Activated T-cell treated with anti-CD3 and anti-CD28 coated beads, Interleukin-2, amount 50 U/mL, for 24 hours (primary cell): ENCODE measurements around the gene LAYN.

ENCODE experiments used
- DNase-seq: peaks from one replicate; pipeline ENCODE4 v3.0.0-alpha.2; 2020
- H3K27ac Mint-ChIP-seq: 2 replicates; pipeline ENCODE4 v1.8.0; 2020; ENCODE audit warnings: mild to moderate bottlenecking, mixed read lengths
- H3K27me3 Mint-ChIP-seq: 2 replicates; pipeline ENCODE4 v1.8.0; 2020; ENCODE audit warnings: mixed read lengths
- H3K36me3 Mint-ChIP-seq: 2 replicates; pipeline ENCODE4 v1.8.0; 2020; ENCODE audit warnings: low read depth, mixed read lengths
- H3K4me1 Mint-ChIP-seq: 2 replicates; pipeline ENCODE4 v1.8.0; 2020; ENCODE audit warnings: low read depth, mixed read lengths
- H3K4me3 Mint-ChIP-seq: 2 replicates; pipeline ENCODE4 v1.8.0; 2020; ENCODE audit warnings: mild to moderate bottlenecking, moderate library complexity, mixed read lengths
- H3K9me3 Mint-ChIP-seq: 2 replicates; pipeline ENCODE4 v1.8.0; 2020; ENCODE audit warnings: mixed read lengths

Gene LAYN

GRCh38 chr11:111585371-111585770 lies 44.9 kb downstream of the LAYN start:
- no peak overlapping the region for H3K4me3 Mint-ChIP-seq
- DNase-seq = no peak
- no peaks in the 10 kb centered on the region for H3K27me3 Mint-ChIP-seq
- H3K36me3 Mint-ChIP-seq = no peaks in the 10 kb centered on the region
- H3K4me1 Mint-ChIP-seq = peaks cover 3% of the 10 kb centered on the region
- no peak overlapping the region for H3K27ac Mint-ChIP-seq
- H3K9me3 Mint-ChIP-seq = no peaks in the 10 kb centered on the region

DNA sequence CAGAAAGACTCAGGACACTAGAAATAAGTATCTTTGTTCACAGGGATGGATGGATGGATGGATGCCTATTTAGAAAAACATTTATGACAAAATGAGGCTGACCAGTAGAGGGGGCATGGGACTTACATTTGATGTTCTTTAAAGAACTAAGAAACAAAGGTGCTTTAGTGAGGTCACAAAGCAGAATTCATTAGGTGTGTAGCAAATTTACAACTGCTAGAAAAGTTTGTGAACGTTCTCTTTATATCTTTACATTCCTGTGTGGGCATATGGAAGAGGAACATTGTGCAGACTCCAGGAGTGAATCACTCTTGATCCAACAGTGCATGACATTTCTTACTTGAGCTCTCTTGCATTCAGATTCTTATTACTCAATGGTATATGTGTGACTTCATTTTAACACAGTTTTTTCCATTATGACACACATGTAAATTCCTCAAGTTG lies 45.9 kb downstream of the LAYN start:
- no peaks in the 10 kb centered on the region for H3K9me3 Mint-ChIP-seq
- no peaks in the 10 kb centered on the region for H3K27me3 Mint-ChIP-seq
- peaks cover 3% of the 10 kb centered on the region for H3K4me1 Mint-ChIP-seq
- DNase-seq = no peak
- H3K36me3 Mint-ChIP-seq = no peaks in the 10 kb centered on the region
- H3K27ac Mint-ChIP-seq = no peak overlapping the region
- H3K4me3 Mint-ChIP-seq = no peak overlapping the region

DNA sequence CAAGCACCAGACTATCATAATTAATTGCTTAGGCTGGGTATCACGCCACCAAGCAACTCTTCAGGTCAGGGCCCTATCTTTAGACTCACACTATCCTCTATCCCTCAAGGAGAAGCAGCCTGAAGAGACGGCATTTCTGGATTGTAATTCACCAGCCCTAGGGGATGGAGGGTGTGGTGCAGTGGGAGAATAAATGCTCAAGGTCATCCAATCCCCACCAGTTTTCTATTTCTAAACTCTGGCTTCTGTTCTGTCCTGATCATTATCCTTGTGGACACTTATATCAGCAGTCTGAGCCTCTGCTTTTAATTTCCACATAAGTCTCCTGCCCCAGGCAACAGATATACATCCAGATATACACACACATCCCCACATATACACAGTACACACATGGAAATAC lies 48.6 kb downstream of the LAYN start:
- H3K9me3 Mint-ChIP-seq = no peaks in the 10 kb centered on the region
- DNase-seq = no peak
- no peaks in the 10 kb centered on the region for H3K36me3 Mint-ChIP-seq
- H3K4me3 Mint-ChIP-seq = no peak overlapping the region
- H3K4me1 Mint-ChIP-seq = peaks cover 3% of the 10 kb centered on the region
- no peaks in the 10 kb centered on the region for H3K27me3 Mint-ChIP-seq
- H3K27ac Mint-ChIP-seq = no peak overlapping the region

DNA sequence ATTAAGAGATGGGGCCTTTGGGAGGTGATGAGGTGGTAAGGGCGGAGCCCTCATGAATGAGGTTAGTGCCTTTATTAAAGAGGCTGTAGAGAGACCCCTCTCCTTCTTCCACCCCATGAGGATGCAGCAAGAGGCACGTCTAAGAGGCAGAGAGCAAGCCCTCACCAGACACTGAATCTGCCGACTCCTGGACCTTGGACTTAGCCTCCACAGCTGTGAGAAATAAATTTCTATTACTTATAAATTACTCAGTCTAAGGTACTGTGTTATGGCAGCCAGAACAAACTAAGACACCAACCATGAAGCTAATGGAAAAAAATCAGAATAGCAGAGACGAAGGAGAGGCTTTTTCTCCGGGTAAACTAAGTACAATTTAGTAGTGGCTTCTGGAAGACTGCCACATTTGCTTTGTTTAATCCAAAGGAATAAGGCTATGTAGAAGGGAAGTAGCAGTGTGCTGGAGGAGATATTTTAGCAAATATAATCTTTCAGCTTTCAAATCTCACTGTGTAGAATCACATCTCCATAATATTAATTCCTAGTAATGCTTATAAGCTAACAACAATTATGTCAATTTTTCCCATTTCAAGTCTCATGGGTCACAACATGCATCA lies 49.5 kb downstream of the LAYN start:
- Mint-ChIP-seq H3K36me3 (no peaks in the 10 kb centered on the region), H3K27me3 (no peaks in the 10 kb centered on the region), H3K4me1 (peaks cover 3% of the 10 kb centered on the region), H3K4me3 (no peak overlapping the region), H3K27ac (no peak overlapping the region), H3K9me3 (no peaks in the 10 kb centered on the region)
- no peak for DNase-seq

DNA sequence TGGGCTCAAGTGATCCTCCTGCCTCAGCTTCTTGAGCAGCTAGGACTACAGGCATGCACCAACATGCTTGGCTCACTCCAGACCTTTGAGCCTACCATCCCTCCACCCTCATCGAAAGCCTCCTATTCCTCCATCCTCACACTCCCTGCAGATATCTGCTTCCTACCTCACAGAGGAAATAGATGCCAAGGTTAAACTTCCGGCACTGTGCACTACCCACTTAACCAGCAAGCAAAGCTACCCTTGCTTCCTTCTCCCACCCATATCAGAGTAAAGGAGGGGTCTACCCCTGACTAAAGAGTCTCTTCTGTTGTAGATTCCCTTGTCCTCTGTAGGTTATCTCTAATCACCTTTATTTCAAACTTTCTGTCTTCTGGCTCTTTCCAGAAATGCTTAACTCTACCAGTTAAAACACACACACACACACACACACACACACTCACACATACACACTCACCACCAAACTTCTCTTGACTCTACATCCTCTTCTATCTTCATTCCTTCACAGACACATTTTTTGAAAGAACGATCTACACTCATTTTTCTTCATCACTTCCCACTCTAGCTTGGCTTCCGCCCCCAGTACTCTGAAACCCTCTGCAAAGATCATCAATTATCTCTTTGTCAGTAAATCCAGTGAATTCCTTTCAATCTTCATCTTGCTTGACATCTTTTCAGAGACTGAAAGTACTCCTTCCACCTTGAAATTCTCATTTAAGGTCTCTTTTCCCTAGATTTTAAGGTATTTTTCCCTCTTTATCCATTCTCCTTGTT lies 50.9 kb downstream of the LAYN start:
- no peak for DNase-seq
- Mint-ChIP-seq H3K4me1 (peaks cover 2% of the 10 kb centered on the region), H3K27ac (no peak overlapping the region), H3K27me3 (peaks cover 11% of the 10 kb centered on the region), H3K9me3 (no peaks in the 10 kb centered on the region), H3K36me3 (no peaks in the 10 kb centered on the region), H3K4me3 (no peak overlapping the region)

DNA sequence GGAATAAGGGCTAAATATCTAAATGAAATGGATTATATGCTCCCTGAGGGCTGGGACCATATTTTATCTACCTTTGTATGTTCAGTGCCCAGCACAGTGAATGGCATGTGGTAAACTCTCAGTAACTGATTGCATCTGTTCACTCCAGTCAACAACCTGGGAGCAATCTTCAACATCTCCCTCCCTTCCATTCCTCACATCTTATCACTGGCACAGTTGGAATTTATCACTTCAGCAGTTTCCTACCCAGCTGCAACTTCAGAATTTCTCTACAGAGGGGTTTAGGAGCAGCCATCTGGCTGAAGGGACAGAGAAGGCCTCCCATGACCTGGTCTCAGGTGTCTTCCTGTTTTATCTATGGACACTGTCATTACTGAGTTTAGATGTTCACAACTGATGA lies 52.0 kb downstream of the LAYN start:
- peaks cover 13% of the 10 kb centered on the region for H3K27me3 Mint-ChIP-seq
- no peak overlapping the region for H3K27ac Mint-ChIP-seq
- no peaks in the 10 kb centered on the region for H3K4me1 Mint-ChIP-seq
- no peaks in the 10 kb centered on the region for H3K9me3 Mint-ChIP-seq
- no peak overlapping the region for H3K4me3 Mint-ChIP-seq
- H3K36me3 Mint-ChIP-seq = no peaks in the 10 kb centered on the region
- DNase-seq = no peak

- no peaks in the 10 kb centered on the region for H3K36me3 Mint-ChIP-seq
- no peak overlapping the region for H3K4me3 Mint-ChIP-seq
- no peak for DNase-seq
- H3K4me1 Mint-ChIP-seq = peaks cover 7% of the 10 kb centered on the region
- no peaks in the 10 kb centered on the region for H3K9me3 Mint-ChIP-seq
- H3K27ac Mint-ChIP-seq = no peak overlapping the region
- H3K27me3 Mint-ChIP-seq = peaks cover 13% of the 10 kb centered on the region
Observed at GRCh38 chr11:111596319-111596718, 55.8 kb downstream of the LAYN start.

GRCh38 chr11:111598148-111598547 lies 57.6 kb downstream of the LAYN start:
- Mint-ChIP-seq H3K4me1 (peaks cover 14% of the 10 kb centered on the region), H3K4me3 (no peak overlapping the region), H3K27ac (no peak overlapping the region), H3K36me3 (peaks cover under 1% of the 10 kb centered on the region), H3K27me3 (peaks cover 13% of the 10 kb centered on the region), H3K9me3 (no peaks in the 10 kb centered on the region)
- DNase-seq = no peak

DNA sequence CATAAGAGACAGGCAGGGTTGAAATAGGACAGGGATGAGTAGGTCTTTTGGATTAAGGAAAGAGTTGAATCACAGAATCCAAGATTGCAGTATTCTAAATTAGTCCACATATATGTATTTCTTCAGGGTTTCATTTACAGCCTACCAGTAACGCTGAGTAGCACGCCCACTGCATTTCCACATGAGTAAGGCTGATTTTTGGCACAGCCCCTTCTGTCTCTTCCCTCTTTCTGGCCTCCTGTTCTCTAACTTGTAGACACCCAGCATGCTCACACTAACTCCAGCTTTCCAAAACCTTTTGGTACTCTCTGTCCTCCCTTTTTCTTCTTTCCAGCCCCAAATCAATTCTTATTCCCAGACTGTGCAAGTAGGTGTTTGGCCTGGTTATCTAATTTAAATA lies 58.0 kb downstream of the LAYN start:
- DNase-seq = no peak
- Mint-ChIP-seq H3K27ac (no peak overlapping the region), H3K9me3 (no peaks in the 10 kb centered on the region), H3K4me3 (no peak overlapping the region), H3K4me1 (peaks cover 18% of the 10 kb centered on the region), H3K27me3 (peaks cover 13% of the 10 kb centered on the region), H3K36me3 (peaks cover 3% of the 10 kb centered on the region)

- Mint-ChIP-seq H3K27me3 (peaks cover 2% of the 10 kb centered on the region), H3K4me3 (peak overlapping the region; percentile 76), H3K36me3 (peaks cover 3% of the 10 kb centered on the region), H3K9me3 (no peaks in the 10 kb centered on the region), H3K4me1 (peaks cover 35% of the 10 kb centered on the region), H3K27ac (peak overlapping the region; percentile 90)
- no peak for DNase-seq
Observed at GRCh38 chr11:111601636-111601978, 61.1 kb downstream of the LAYN start.

DNA sequence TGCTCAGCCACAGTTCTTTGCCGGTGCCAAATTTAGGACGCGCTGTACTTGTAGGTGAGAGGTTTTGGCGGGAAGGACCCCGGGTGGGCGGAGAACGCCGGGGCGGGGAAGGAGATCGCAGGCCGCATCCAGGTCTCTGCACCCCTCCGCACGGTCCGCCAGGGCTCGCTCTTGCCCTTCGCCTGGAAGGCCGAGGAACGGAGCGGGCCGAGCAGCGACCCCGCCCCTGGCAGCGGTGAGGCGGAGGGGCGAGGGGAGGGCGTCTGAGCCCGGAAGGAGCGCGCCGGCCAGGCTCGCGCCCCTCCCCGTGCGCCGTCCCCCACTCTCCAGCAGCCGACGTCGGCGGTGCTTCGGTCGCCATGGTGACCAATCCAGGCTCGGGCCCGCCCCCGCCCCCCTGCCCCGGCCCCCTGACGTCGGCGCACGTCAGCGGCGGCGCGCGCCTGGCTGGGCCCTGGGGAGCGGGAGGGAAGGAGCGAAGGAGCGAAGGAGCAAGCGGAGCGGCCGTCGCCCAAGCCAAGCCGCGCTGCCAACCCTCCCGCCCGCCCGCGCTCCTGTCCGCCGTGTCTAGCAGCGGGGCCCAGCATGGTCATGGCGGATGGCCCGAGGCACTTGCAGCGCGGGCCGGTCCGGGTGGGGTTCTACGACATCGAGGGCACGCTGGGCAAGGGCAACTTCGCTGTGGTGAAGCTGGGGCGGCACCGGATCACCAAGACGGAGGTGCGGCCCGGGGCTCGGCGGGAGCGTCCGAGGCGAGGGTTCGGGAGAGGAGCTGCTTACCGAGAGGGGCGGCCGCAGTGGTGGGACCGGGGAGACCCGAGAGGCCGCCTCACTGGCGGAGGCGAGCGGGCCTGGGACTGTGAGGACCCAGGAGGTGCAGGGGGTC lies 61.7 kb downstream of the LAYN start, which contains the start of gene SIK2:
SIK2 (plus strand) TSS at position 471 of the 886 bp plus-strand sequence; CDS start at position 586, 115 bp downstream.
- Mint-ChIP-seq H3K4me3 (peak within 1 kb of the TSS; percentile 86), H3K27ac (peak within 1 kb of the TSS; percentile 93), H3K27me3 (no peaks in the 10 kb centered on the region), H3K9me3 (no peaks in the 10 kb centered on the region), H3K36me3 (peaks cover 3% of the 10 kb centered on the region), H3K4me1 (peaks cover 35% of the 10 kb centered on the region)
- DNase-seq = peak; percentile 95

- peak overlapping the region; percentile 93 for H3K27ac Mint-ChIP-seq
- no peaks in the 10 kb centered on the region for H3K9me3 Mint-ChIP-seq
- peaks cover 3% of the 10 kb centered on the region for H3K36me3 Mint-ChIP-seq
- peak overlapping the region; percentile 86 for H3K4me3 Mint-ChIP-seq
- no peaks in the 10 kb centered on the region for H3K27me3 Mint-ChIP-seq
- no peak for DNase-seq
- H3K4me1 Mint-ChIP-seq = peaks cover 34% of the 10 kb centered on the region
Observed at GRCh38 chr11:111602865-111603610, 62.5 kb downstream of the LAYN start.

- Mint-ChIP-seq H3K36me3 (peaks cover 3% of the 10 kb centered on the region), H3K27ac (peak overlapping the region; percentile 93), H3K9me3 (no peaks in the 10 kb centered on the region), H3K4me3 (peak overlapping the region; percentile 86), H3K4me1 (peaks cover 31% of the 10 kb centered on the region), H3K27me3 (no peaks in the 10 kb centered on the region)
- DNase-seq = no peak
Observed at GRCh38 chr11:111603611-111604130, 63.2 kb downstream of the LAYN start.
